ENCODE results near the gene GALNT7. TPM values are rescaled to one million over a fixed set of nuclear protein-coding genes. Genes with fewer than 3 reads are reported as not detected.
A peak's percentile ranks its signal among the peaks of the same experiment; 100 is the strongest.

GALNT7 gene
- total RNA-seq, 1 experiment from 2014 or later, result 156 TPM

DNA sequence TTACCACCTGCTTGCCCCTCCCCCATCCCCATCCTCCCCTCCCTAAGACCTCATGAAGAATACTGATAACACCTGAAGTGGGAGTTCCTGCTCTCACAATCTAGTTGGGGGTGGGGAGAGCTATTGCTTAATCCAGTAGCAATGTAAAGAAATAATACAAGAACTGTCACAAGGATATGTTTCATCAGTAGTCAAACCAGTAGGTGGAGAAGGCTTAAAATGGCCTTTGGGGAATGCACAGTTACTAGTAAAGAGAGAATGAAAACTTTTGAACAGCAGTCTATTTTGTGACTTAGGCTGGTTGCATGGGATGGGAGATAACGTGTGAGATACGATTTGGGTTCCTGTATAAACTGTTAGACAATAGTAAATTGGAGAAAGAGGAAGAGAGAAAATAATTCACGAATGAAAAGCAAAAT, 6.0 kb downstream of the GALNT7 start:
- no peak for ATAC-seq
- ChIA-PET CTCF (no interaction called here), POLR2A (interaction anchor here (0.6 to 0.9 kb wide), 4 partner anchors 40 to 91 kb away, joined by 3 to 11 read pairs (median 4); no protein-coding TSS in a partner anchor)
- H3K4me3 ChIP-seq (ENCODE audit: low read depth in 2 of 2, low read length in 2 of 2), result no peak overlapping the region
- in situ Hi-C loops (cut with HindIII; ENCODE audit: low pct_unique_long_range_greater_than_20kb, low sequenced_read_pairs), result loop anchor here (25.0 kb wide), 1 partner anchor 88 kb away; no protein-coding TSS in a partner anchor
- no TSS peak for BruUV-seq (replicated peaks)
- intact Hi-C loops (cut with micrococcal nuclease; ENCODE audit: unreplicated experiment), result loop anchor here (5.0 kb wide), 2 partner anchors 43 to 157 kb away; no protein-coding TSS in a partner anchor
- H3K27me3 ChIP-seq (ENCODE audit: control insufficient read depth, insufficient read depth, low read length), result no peaks in the 10 kb centered on the region
- H3K4me1 ChIP-seq (ENCODE audit: control insufficient read depth, insufficient read depth, low read length), result peaks cover 83% of the 10 kb centered on the region
- H3K9me3 ChIP-seq (ENCODE audit: control insufficient read depth, insufficient read depth, low read depth, low read length), result no peaks in the 10 kb centered on the region
- no peak for DNase-seq (ENCODE audit: low read depth, low spot score)
- H3K27ac ChIP-seq (ENCODE audit: low read length), result peak overlapping the region; percentile 98
- no peaks in the 10 kb centered on the region for H3K36me3 ChIP-seq (ENCODE audit: control insufficient read depth, insufficient read depth, low read length)
- TF ChIP-seq SIN3A (IDR thresholded peaks at IDR 0.05; ENCODE audit: borderline replicate concordance, insufficient read depth, low read depth, low read length), result no peak
- TF ChIP-seq, protein P1, sequence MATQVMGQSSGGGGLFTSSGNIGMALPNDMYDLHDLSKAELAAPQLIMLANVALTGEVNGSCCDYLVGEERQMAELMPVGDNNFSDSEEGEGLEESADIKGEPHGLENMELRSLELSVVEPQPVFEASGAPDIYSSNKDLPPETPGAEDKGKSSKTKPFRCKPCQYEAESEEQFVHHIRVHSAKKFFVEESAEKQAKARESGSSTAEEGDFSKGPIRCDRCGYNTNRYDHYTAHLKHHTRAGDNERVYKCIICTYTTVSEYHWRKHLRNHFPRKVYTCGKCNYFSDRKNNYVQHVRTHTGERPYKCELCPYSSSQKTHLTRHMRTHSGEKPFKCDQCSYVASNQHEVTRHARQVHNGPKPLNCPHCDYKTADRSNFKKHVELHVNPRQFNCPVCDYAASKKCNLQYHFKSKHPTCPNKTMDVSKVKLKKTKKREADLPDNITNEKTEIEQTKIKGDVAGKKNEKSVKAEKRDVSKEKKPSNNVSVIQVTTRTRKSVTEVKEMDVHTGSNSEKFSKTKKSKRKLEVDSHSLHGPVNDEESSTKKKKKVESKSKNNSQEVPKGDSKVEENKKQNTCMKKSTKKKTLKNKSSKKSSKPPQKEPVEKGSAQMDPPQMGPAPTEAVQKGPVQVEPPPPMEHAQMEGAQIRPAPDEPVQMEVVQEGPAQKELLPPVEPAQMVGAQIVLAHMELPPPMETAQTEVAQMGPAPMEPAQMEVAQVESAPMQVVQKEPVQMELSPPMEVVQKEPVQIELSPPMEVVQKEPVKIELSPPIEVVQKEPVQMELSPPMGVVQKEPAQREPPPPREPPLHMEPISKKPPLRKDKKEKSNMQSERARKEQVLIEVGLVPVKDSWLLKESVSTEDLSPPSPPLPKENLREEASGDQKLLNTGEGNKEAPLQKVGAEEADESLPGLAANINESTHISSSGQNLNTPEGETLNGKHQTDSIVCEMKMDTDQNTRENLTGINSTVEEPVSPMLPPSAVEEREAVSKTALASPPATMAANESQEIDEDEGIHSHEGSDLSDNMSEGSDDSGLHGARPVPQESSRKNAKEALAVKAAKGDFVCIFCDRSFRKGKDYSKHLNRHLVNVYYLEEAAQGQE (IDR thresholded peaks at IDR 0.05; ENCODE audit: insufficient read depth in 1 of 2, low read depth in 2 of 2, low read length in 1 of 2), result no peak
- no peak for TF ChIP-seq TCF7L2 (IDR thresholded peaks at IDR 0.05; ENCODE audit: low read depth, low read length)
- TF ChIP-seq, protein P2, sequence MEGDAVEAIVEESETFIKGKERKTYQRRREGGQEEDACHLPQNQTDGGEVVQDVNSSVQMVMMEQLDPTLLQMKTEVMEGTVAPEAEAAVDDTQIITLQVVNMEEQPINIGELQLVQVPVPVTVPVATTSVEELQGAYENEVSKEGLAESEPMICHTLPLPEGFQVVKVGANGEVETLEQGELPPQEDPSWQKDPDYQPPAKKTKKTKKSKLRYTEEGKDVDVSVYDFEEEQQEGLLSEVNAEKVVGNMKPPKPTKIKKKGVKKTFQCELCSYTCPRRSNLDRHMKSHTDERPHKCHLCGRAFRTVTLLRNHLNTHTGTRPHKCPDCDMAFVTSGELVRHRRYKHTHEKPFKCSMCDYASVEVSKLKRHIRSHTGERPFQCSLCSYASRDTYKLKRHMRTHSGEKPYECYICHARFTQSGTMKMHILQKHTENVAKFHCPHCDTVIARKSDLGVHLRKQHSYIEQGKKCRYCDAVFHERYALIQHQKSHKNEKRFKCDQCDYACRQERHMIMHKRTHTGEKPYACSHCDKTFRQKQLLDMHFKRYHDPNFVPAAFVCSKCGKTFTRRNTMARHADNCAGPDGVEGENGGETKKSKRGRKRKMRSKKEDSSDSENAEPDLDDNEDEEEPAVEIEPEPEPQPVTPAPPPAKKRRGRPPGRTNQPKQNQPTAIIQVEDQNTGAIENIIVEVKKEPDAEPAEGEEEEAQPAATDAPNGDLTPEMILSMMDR (IDR thresholded peaks at IDR 0.05), result no peak

DNA sequence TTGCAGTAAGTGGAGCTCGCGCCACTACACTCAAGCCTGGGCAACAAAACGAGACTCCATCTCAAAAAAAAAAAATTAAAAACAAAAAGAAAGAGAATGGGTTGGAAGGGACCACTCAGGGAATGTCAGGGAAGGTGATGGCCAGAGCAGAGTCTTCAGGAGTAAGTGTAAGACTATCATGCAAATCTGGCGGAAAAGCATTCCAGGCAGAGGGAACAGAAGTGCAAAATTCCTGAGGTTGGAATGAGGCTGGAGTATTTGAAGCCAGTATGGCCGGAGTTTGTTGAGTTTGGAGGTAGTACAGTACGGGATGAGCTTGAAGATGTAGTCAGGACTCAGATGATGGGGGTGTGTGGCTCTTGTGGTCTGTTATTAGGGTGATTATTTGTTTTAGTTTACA, 7.4 kb downstream of the GALNT7 start:
- H3K36me3 ChIP-seq (ENCODE audit: control insufficient read depth, insufficient read depth, low read length), result no peaks in the 10 kb centered on the region
- no peak overlapping the region for H3K4me3 ChIP-seq (ENCODE audit: low read depth in 2 of 2, low read length in 2 of 2)
- H3K9me3 ChIP-seq (ENCODE audit: control insufficient read depth, insufficient read depth, low read depth, low read length), result no peaks in the 10 kb centered on the region
- TF ChIP-seq, protein P1 (IDR thresholded peaks at IDR 0.05; ENCODE audit: insufficient read depth in 1 of 2, low read depth in 2 of 2, low read length in 1 of 2), result no peak
- TF ChIP-seq POLR2AphosphoS5 (IDR thresholded peaks at IDR 0.05; ENCODE audit: low read depth, low read length) (no peak), SIN3A (IDR thresholded peaks at IDR 0.05; ENCODE audit: borderline replicate concordance, insufficient read depth, low read depth, low read length) (no peak), TCF7L2 (IDR thresholded peaks at IDR 0.05; ENCODE audit: low read depth, low read length) (no peak)
- TF ChIP-seq, protein P2 (IDR thresholded peaks at IDR 0.05), result no peak
- DNase-seq (ENCODE audit: low read depth, low spot score) (no peak), ATAC-seq (no peak)
- in situ Hi-C loops (cut with HindIII; ENCODE audit: low pct_unique_long_range_greater_than_20kb, low sequenced_read_pairs) (no loop called here), intact Hi-C loops (cut with micrococcal nuclease; ENCODE audit: unreplicated experiment) (no loop called here)
- peaks cover 88% of the 10 kb centered on the region for H3K4me1 ChIP-seq (ENCODE audit: control insufficient read depth, insufficient read depth, low read length)
- ChIA-PET CTCF (interaction anchor here (0.6 to 0.9 kb wide), 3 partner anchors 8 to 151 kb away, joined by 3 to 5 read pairs (median 3); no protein-coding TSS in a partner anchor), POLR2A (interaction anchor here (0.8 to 1.0 kb wide), 2 partner anchors 10 to 25 kb away, joined by 3 read pairs; no protein-coding TSS in a partner anchor)
- peak overlapping the region; percentile 98 for H3K27ac ChIP-seq (ENCODE audit: low read length)
- no peaks in the 10 kb centered on the region for H3K27me3 ChIP-seq (ENCODE audit: control insufficient read depth, insufficient read depth, low read length)
- BruUV-seq (replicated peaks), result no TSS peak
